H1 (cell line): ENCODE measurements around the gene SRSF8. TPM values are rescaled to one million over a fixed set of nuclear protein-coding genes. Genes with fewer than 3 reads are reported as not detected.

Experiments used
- CTCF ChIA-PET: fragments of 300-600 bp; sonication (Branson Sonifier 250); formaldehyde crosslinking; loops from one replicate; lab custom pipeline; 2021; ENCODE audit not compliant: partially characterized antibody; lab: Charles Lee
- POLR2A ChIA-PET: fragments of 300-600 bp; sonication (Branson Sonifier 250); formaldehyde crosslinking; loops from one replicate; lab custom pipeline; 2021; ENCODE audit warnings: inconsistent platforms; ENCODE audit not compliant: partially characterized antibody; lab: Charles Lee
- DNase-seq, 2 experiments: peaks; one replicate each; pipeline versions ENCODE4 v3.0.0 to v3.0.0-alpha.2; 2010 to 2022; ENCODE audit warnings: low spot score in 2 of 2, low read depth in 1 of 2, mixed read lengths in 1 of 2
- FAIRE-seq: peaks from 2 replicates; lab custom pipeline; 2011; peaks lifted over from hg19 to GRCh38; lab: Jason Lieb, UNC
- H2AFZ ChIP-seq: 2 replicates; pipeline ENCODE4 v1.8.1; 2012; ENCODE audit warnings: low read length, inconsistent platforms
- H2AK5ac ChIP-seq: 2 replicates; pipeline ENCODE4 v1.6.1; 2013; ENCODE audit warnings: low read depth, low read length
- H2BK120ac ChIP-seq: replicated peaks from 2 replicates; pipeline ENCODE3; 2013; ENCODE audit warnings: low read depth, low read length, inconsistent platforms
- H2BK12ac ChIP-seq: 2 replicates; pipeline ENCODE4 v1.6.1; 2013; ENCODE audit warnings: low read depth, low read length
- H2BK15ac ChIP-seq: 2 replicates; pipeline ENCODE4 v1.6.1; 2013; ENCODE audit warnings: low read length
- H2BK20ac ChIP-seq: 2 replicates; pipeline ENCODE4 v1.6.1; 2013; ENCODE audit warnings: low read length
- H2BK5ac ChIP-seq: 2 replicates; pipeline ENCODE4 v1.6.1; 2013; ENCODE audit warnings: low read depth, low read length
- H3K14ac ChIP-seq: 2 replicates; pipeline ENCODE4 v1.6.1; 2013; ENCODE audit warnings: inconsistent platforms; ENCODE audit not compliant: insufficient read length
- H3K18ac ChIP-seq: 2 replicates; pipeline ENCODE4 v1.6.1; 2013; ENCODE audit warnings: low read length; ENCODE audit errors: extremely low read depth
- H3K23ac ChIP-seq: 2 replicates; pipeline ENCODE4 v1.6.1; 2013; ENCODE audit warnings: inconsistent platforms; ENCODE audit not compliant: insufficient read length
- H3K23me2 ChIP-seq: 2 replicates; pipeline ENCODE4 v1.6.1; 2013; ENCODE audit warnings: low read depth, low read length
- H3K27ac ChIP-seq: 2 replicates; pipeline ENCODE4 v1.6.1; 2011; ENCODE audit warnings: low read depth, low read length, inconsistent platforms
- H3K27me3 ChIP-seq, 4 experiments: replicated peaks in 1 of 4; 1 replicate in 1 of 4; 2 replicates in 3 of 4; pipeline versions ENCODE4 v1.6.1 to v1.8.1; 2011 to 2013; ENCODE audit warnings: low read length in 3 of 4, mild to moderate bottlenecking in 3 of 4, inconsistent platforms in 2 of 4, mixed read lengths in 2 of 4, moderate library complexity in 1 of 4; ENCODE audit not compliant: control insufficient read depth in 3 of 4, insufficient read depth in 3 of 4; ENCODE audit errors: extremely low read depth in 1 of 4
- H3K36me3 ChIP-seq, 4 experiments: 2 replicates each; pipeline versions ENCODE4 v1.6.1 to v1.8.1; 2011 to 2013; ENCODE audit warnings: mild to moderate bottlenecking in 4 of 4, low read length in 3 of 4, moderate library complexity in 2 of 4, control low read depth in 1 of 4, inconsistent platforms in 1 of 4; ENCODE audit not compliant: insufficient read depth in 4 of 4, control insufficient read depth in 2 of 4
- H3K4ac ChIP-seq: replicated peaks from 2 replicates; pipeline ENCODE3; 2013; ENCODE audit warnings: low read length, low read depth, mixed read lengths, inconsistent platforms; ENCODE audit not compliant: insufficient read length
- H3K4me1 ChIP-seq, 4 experiments: replicated peaks in 1 of 4; 1 replicate in 1 of 4; 2 replicates in 3 of 4; pipeline versions ENCODE4 v1.6.1 to v1.8.1; 2011 to 2013; ENCODE audit warnings: low read length in 3 of 4, inconsistent platforms in 2 of 4, mixed read lengths in 1 of 4; ENCODE audit not compliant: insufficient read depth in 4 of 4, control insufficient read depth in 3 of 4
- H3K4me2 ChIP-seq, 2 experiments: 2 replicates each; pipeline versions ENCODE4 v1.6.1 to v1.8.1; 2011 to 2013; ENCODE audit warnings: low read depth in 2 of 2, low read length in 2 of 2, control low read depth in 1 of 2, inconsistent platforms in 1 of 2, mild to moderate bottlenecking in 1 of 2; ENCODE audit not compliant: insufficient read depth in 1 of 2
- H3K4me3 ChIP-seq, 4 experiments: fragments of 200-600, 300-600 bp in 1 of 4; sonication (generic), shearing (Covaris generic), sonication (Bioruptor Twin) in 1 of 4; 2 replicates each; pipeline versions ENCODE4 v1.5.1 to v1.8.1; 2011 to 2016; ENCODE audit warnings: low read length in 4 of 4, low read depth in 3 of 4, control low read depth in 2 of 4, inconsistent platforms in 2 of 4, mild to moderate bottlenecking in 2 of 4, mixed read lengths in 1 of 4, moderate library complexity in 1 of 4; ENCODE audit not compliant: insufficient read depth in 2 of 4; ENCODE audit errors: extremely low read depth in 1 of 4
- H3K56ac ChIP-seq: replicated peaks from 2 replicates; pipeline ENCODE3; 2013; ENCODE audit warnings: low read depth, mild to moderate bottlenecking, mixed read lengths, low read length, inconsistent platforms; ENCODE audit not compliant: insufficient read length
- H3K79me1 ChIP-seq: 2 replicates; pipeline ENCODE4 v1.6.1; 2013; ENCODE audit warnings: low read depth, low read length, control low read depth
- H3K79me2 ChIP-seq, 2 experiments: 2 replicates each; pipeline versions ENCODE4 v1.6.1 to v1.8.1; 2012 to 2013; ENCODE audit warnings: low read length in 2 of 2, mild to moderate bottlenecking in 2 of 2, inconsistent platforms in 1 of 2; ENCODE audit not compliant: insufficient read depth in 2 of 2, control insufficient read depth in 1 of 2
- H3K9ac ChIP-seq, 4 experiments: replicated peaks in 1 of 4; 1 replicate in 1 of 4; 2 replicates in 3 of 4; pipeline versions ENCODE4 v1.6.1 to v1.8.1; 2011 to 2013; ENCODE audit warnings: low read depth in 3 of 4, low read length in 3 of 4, control low read depth in 2 of 4, mild to moderate bottlenecking in 2 of 4, moderate library complexity in 2 of 4, inconsistent platforms in 1 of 4; ENCODE audit errors: extremely low read depth in 1 of 4
- H3K9me3 ChIP-seq, 2 experiments: 2 replicates each; pipeline versions ENCODE4 v1.6.1 to v1.8.1; 2012 to 2013; ENCODE audit warnings: mild to moderate bottlenecking in 2 of 2, moderate library complexity in 2 of 2, control low read depth in 1 of 2, inconsistent platforms in 1 of 2, low read depth in 1 of 2, low read length in 1 of 2, mixed read lengths in 1 of 2; ENCODE audit not compliant: insufficient read depth in 2 of 2
- H4K20me1 ChIP-seq, 2 experiments: replicated peaks in 1 of 2; 2 replicates each; pipeline versions ENCODE3 to v1.8.1; 2011 to 2013; ENCODE audit warnings: inconsistent platforms in 2 of 2, low read length in 2 of 2, mild to moderate bottlenecking in 1 of 2; ENCODE audit not compliant: insufficient read depth in 2 of 2, control insufficient read depth in 1 of 2
- H4K5ac ChIP-seq: 2 replicates; pipeline ENCODE4 v1.6.1; 2013; ENCODE audit warnings: low read length, low read depth, mixed read lengths, inconsistent platforms; ENCODE audit not compliant: insufficient read length
- H4K8ac ChIP-seq: 2 replicates; pipeline ENCODE4 v1.8.0; 2013; ENCODE audit warnings: mild to moderate bottlenecking, moderate library complexity, low read length, inconsistent platforms; ENCODE audit not compliant: insufficient read depth; ENCODE audit errors: extremely low read depth
- H4K91ac ChIP-seq: replicated peaks from 2 replicates; pipeline ENCODE3; 2013; ENCODE audit warnings: low read length, mixed read lengths, inconsistent platforms; ENCODE audit not compliant: insufficient read length
- GABPA ChIP-seq: IDR thresholded peaks from 2 replicates; pipeline ENCODE4 v1.6.1; 2011; ENCODE audit warnings: mild to moderate bottlenecking, low read length, moderate library complexity, borderline replicate concordance; ENCODE audit not compliant: insufficient read depth
- MAFK ChIP-seq: IDR thresholded peaks from 2 replicates; pipeline ENCODE4 v1.6.1; 2012; ENCODE audit warnings: low read depth, mild to moderate bottlenecking, improper control_type of control experiment, low read length
- POLR2A ChIP-seq, 2 experiments: IDR thresholded peaks; 1 replicate in 1 of 2; 2 replicates in 1 of 2; pipeline ENCODE4 v1.6.1; 2011; ENCODE audit warnings: low read depth in 2 of 2, low read length in 2 of 2, mild to moderate bottlenecking in 2 of 2; ENCODE audit errors: control extremely low read depth in 1 of 2
- RAD21 ChIP-seq, 2 experiments: IDR thresholded peaks in 1 of 2; conservative IDR thresholded peaks in 1 of 2; 2 replicates each; pipeline ENCODE4 v1.6.1; 2011; ENCODE audit warnings: low read depth in 2 of 2, low read length in 2 of 2, improper control_type of control experiment in 1 of 2, inconsistent platforms in 1 of 2, mild to moderate bottlenecking in 1 of 2, moderate library complexity in 1 of 2
- SUZ12 ChIP-seq: fragments of 200-600 bp; sonication (generic); IDR thresholded peaks from 2 replicates; pipeline ENCODE4 v1.6.1; 2012; ENCODE audit warnings: mild to moderate bottlenecking, inconsistent platforms, low read length, moderate library complexity, mixed read lengths
- TAF7 ChIP-seq: optimal IDR thresholded peaks from 2 replicates; pipeline ENCODE3; 2011; ENCODE audit warnings: low read depth, mild to moderate bottlenecking, inconsistent platforms, low read length, moderate library complexity, borderline replicate concordance
- TEAD4 ChIP-seq: IDR thresholded peaks from 2 replicates; pipeline ENCODE4 v1.6.1; 2012; ENCODE audit warnings: low read depth, low read length, inconsistent platforms, mixed read lengths
- YY1 ChIP-seq: IDR thresholded peaks from 2 replicates; pipeline ENCODE4 v1.6.1; 2011; ENCODE audit warnings: low read depth, mild to moderate bottlenecking, low read length
- WGBS, 2 experiments: shearing (Covaris generic) in 1 of 2; methylation state at CpG; one replicate each; pipeline versions ENCODE4 v1.1.6 to v1.1.7; 2013 to 2015; ENCODE audit warnings: low lambda C conversion rate in 2 of 2, mixed read lengths in 2 of 2, inconsistent platforms in 1 of 2, low coverage in 1 of 2, missing lambda C conversion rate in 1 of 2; ENCODE audit not compliant: insufficient replicate concordance in 2 of 2, insufficient coverage in 1 of 2, insufficient read length in 1 of 2; ENCODE audit errors: extremely low coverage in 1 of 2, missing lambda C conversion rate in 1 of 2; 5-methylcytosine and 5-hydroxymethylcytosine counted together
- polyA plus RNA-seq, 7 experiments: library from polyadenylated mRNA; depleted of rRNA in 3 of 7; stranded (reverse) in 5 of 7; unstranded in 2 of 7; fragments of >200 nt in 5 of 7; fragments of 200-250 nt in 2 of 7; gene quantifications; 1 replicate in 5 of 7; 2 replicates in 1 of 7; 4 replicates in 1 of 7; pipeline versions ENCODE4 v1.2.1 to v1.2.3, GENCODE V29; 2011 to 2013; ENCODE audit warnings: missing spikeins in 2 of 7, mixed read lengths in 2 of 7
- total RNA-seq: library from RNA; stranded (reverse); fragmentation: NEBNext Ultra II Directional; extraction: Animal tissue kit (Norgen Biotek cat#: 25700); gene quantifications from 2 replicates; pipeline ENCODE4 v1.2.1, GENCODE V29; 2021
- TF ChIP-seq, protein P1 (sequence below): IDR thresholded peaks from 2 replicates; pipeline ENCODE4 v1.6.1; 2012; ENCODE audit warnings: inconsistent platforms

The SRSF8 gene
- total and polyA plus RNA-seq, 2 of the 8 experiments (the other 6 are each of a cell fraction or from before 2014, with no cell fraction given): 13.2 to 18.5 TPM

DNA sequence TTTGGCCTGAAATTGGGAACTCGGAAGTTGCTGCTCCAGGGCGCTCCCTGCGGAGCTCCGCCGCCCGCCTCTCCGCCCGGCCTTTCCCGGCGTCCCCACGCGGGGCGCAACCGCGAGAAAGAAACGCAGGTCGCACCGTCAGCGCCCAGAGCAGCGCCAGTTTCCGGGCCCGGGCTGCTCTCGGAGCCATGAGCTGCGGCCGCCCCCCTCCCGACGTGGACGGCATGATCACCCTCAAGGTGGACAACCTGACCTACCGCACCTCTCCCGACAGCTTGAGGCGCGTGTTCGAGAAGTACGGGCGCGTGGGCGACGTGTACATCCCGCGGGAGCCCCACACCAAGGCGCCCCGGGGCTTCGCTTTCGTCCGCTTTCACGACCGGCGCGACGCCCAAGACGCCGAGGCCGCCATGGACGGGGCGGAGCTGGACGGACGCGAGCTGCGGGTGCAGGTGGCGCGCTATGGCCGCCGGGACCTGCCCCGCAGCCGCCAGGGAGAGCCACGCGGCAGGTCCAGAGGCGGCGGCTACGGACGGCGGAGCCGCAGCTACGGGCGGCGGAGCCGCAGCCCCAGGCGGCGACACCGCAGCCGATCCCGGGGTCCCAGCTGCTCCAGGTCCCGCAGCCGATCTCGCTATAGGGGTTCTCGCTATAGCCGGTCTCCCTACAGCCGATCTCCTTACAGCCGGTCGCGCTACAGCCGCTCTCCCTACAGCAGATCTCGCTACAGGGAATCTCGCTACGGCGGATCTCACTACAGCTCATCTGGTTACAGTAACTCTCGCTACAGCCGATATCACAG, 521 bp downstream of the SRSF8 start:
- H3K79me2 ChIP-seq: peaks cover 0 to 2% of the 10 kb centered on the region in 2 experiments; a peak in 1 of 4 replicates
- peak overlapping the region; percentile 81 for H4K91ac ChIP-seq
- POLR2A ChIA-PET: interaction anchor here (0.6 to 5.7 kb wide), 33 partner anchors 9 to 1180 kb away, joined by 3 to 44 read pairs (median 4); partner anchors contain the start of genes AMOTL1, CEP57, CWC15 and ENDOD1
- DNase-seq: peak in 1 of 2 experiments; percentile 83
- no peak overlapping the region for H2AK5ac ChIP-seq
- peaks cover 0 to 2% of the 10 kb centered on the region in 2 experiments for H4K20me1 ChIP-seq
- FAIRE-seq: no peak
- no peak overlapping the region; the same call in 1 of the 2 replicates for H2BK12ac ChIP-seq
- H3K18ac ChIP-seq: peak overlapping the region; percentile 79
- no peak overlapping the region for H3K14ac ChIP-seq
- peak overlapping the region; percentile 14 for H3K4ac ChIP-seq
- H3K4me3 ChIP-seq: peak overlapping the region; percentile 70 to 85 (median 72)
- no peak overlapping the region; the same call in 1 of the 2 replicates for H2BK5ac ChIP-seq
- CTCF ChIA-PET: interaction anchor here (0.5 to 7.0 kb wide), 18 partner anchors 9 to 724 kb away, joined by 3 to 84 read pairs (median 4); partner anchors contain the start of genes CWC15, ENDOD1 and KDM4D
- no peaks in the 10 kb centered on the region for H3K9me3 ChIP-seq
- H4K8ac ChIP-seq: peak overlapping the region; percentile 93
- H3K27me3 ChIP-seq: no peaks in the 10 kb centered on the region
- no peak overlapping the region for H3K23ac ChIP-seq
- H3K23me2 ChIP-seq: peaks cover 6% of the 10 kb centered on the region; the same call in 1 of the 2 replicates
- H4K5ac ChIP-seq: peak overlapping the region; percentile 48
- peak overlapping the region; percentile 47 for H2AFZ ChIP-seq
- H3K9ac ChIP-seq: peak overlapping the region; percentile 71 to 80 (median 78)
- no peak overlapping the region for H2BK120ac ChIP-seq
- H3K56ac ChIP-seq: peak overlapping the region; percentile 86
- peak overlapping the region; percentile 62; the same call in 1 of the 2 replicates for H3K27ac ChIP-seq
- H2BK15ac ChIP-seq: 0 out of 2 replicates have a peak overlapping the region, but pooled peaks have one; percentile 2
- peaks cover 0 to 2% (median 0%) of the 10 kb centered on the region in 4 experiments; a peak in 2 of 7 replicates for H3K4me1 ChIP-seq
- H3K36me3 ChIP-seq: no peaks in the 10 kb centered on the region
- no peaks in the 10 kb centered on the region for H3K79me1 ChIP-seq
- 2% methylated on average over 71 of the region's 98 CpGs; no CpG with 5 or more reads in 1 of the 2 experiments for WGBS, 2 experiments
- peak overlapping the region; percentile 70 to 78 for H3K4me2 ChIP-seq
- no peak overlapping the region for H2BK20ac ChIP-seq
- TF ChIP-seq MAFK: no peak
- TF ChIP-seq GABPA: 0 out of 2 replicates have a peak, but pooled peaks have one; percentile 44
- peak; percentile 87 for TF ChIP-seq YY1
- TF ChIP-seq, protein P1, sequence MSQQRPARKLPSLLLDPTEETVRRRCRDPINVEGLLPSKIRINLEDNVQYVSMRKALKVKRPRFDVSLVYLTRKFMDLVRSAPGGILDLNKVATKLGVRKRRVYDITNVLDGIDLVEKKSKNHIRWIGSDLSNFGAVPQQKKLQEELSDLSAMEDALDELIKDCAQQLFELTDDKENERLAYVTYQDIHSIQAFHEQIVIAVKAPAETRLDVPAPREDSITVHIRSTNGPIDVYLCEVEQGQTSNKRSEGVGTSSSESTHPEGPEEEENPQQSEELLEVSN: peak; percentile 65
- TF ChIP-seq TAF7: peak; percentile 17
- peak; percentile 62 to 78 for TF ChIP-seq POLR2A (IDR thresholded peaks at IDR 0.05; ENCODE audit: control extremely low read depth in 1 of 2, low read depth in 2 of 2, low read length in 2 of 2)
- 0 out of 4 replicates have a peak, but pooled peaks have one; percentile 4 to 13 for TF ChIP-seq RAD21 (IDR thresholded peaks at IDR 0.05 in 1 of 2, conservative IDR thresholded peaks at IDR 0.05 in 1 of 2; ENCODE audit: low read depth in 2 of 2, low read length in 2 of 2)
- peak; percentile 35; the same call in 1 of the 2 replicates for TF ChIP-seq SUZ12
- TF ChIP-seq TEAD4: no peak
